ENCODE results near the gene MAML3.

The MAML3 gene

DNA sequence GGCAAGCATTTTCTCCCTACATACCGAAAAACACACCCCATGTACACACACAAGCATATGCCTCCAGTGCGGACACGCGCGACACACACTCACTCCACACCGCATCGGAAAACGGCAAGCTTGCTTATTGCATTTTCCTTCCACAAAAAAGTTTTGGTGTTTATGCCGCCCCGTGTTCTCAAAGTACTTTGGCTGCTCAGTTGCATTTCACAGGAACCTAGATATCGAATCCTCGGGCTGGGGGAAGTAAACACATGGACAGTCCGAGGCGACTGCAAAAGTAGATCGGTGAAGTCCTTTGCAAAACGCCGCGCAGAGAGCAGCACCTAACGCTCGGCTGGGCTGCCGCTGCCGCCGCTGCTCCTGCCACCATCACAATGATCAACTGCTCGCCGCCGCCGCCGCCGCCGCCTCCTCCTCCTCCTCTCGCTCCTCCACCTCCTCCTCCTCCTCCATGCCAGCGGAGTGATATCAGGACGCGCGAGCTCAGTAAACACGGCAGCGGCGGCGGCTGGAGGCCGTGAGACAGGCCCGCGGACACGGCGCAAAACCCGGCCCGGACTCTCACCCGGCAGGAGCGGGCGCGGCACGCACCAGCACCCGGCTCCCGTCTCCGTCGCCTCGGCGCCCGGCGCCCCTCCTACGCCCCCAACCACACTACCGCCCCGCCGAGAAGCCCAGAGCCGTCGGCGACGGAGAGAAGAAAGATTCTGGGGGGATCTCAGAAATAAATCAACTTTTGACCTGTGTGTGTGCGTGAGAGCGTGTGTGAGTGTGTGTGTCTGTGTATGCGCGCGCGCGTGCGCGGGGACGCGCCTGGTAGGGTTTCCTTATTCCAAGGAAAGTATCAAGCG, at the start of gene MAML3:
Gene MAML3, minus strand, starts transcription at position 467 of the 854 bp plus-strand sequence. CDS start 857 bp downstream, outside the sequence.
- DNase-seq (ENCODE audit: low read depth): peak; percentile 80

DNA sequence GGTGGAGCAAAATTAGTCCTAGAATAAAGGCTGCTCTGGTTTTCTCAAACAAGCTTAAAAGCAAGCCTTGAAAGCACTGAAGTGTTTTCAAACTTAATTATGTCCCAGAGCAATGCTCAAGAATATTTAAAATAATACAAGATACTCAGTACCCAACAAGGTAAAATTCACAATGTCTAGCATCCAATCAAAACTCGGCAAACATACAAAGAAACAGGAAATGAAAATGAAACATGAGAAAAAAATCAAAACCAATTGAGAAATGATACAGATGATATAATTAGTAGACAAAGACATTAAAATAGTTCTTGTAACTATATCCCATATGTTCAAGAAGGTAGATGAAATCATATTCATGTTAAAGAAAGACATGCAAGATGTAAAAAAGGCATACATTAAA, 45.0 kb upstream of the MAML3 start:
- no peak for DNase-seq (ENCODE audit: low read depth)

GRCh38 chr4:140195806-140196205, 41.8 kb upstream of the MAML3 start:
- no peak for DNase-seq (ENCODE audit: low read depth)

DNA sequence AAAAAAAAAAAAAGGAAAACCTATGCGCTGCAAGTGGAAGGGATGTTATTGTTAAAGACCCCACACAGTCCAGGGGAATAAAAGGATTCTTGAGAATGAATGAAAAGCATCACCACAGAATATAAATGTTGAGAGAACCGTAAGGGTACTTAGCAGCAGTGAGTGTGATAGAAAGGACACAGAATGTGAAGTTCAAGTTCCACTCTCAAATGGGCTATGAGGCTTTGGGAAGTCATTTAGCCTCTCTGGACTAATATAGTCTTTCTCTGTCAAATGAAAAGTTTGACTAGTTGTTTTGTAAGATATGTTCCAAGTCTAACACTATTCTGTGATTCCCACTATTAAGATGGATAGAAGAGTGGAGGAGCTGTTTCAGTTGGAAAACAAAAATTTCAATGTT, 35.8 kb upstream of the MAML3 start:
- no peak for DNase-seq (ENCODE audit: low read depth)

DNA sequence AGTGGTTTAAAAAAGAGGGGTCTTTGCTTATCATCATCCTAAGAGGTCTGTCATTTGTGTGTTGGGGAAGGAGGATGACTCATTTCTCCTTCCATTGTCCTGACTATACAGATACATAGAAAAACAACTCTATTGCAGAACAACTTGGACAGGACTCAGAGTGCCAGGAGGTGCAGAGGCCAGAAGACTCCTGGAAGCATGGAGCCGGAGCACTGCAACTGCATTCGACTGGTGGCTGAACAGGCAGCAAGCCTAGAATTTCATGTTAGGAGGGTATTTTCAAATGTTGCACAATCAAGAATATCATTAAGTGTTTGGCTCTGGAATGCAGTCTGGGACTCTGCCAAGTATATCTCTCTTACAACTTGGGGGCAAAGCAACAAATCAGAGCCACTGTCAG, 35.0 kb upstream of the MAML3 start:
- DNase-seq (ENCODE audit: low read depth): peak; percentile 36

GRCh38 chr4:140187316-140187695, 33.3 kb upstream of the MAML3 start:
- DNase-seq (ENCODE audit: low read depth): no peak

- no peak for DNase-seq (ENCODE audit: low read depth)
Measured at GRCh38 chr4:140186651-140187315, 32.8 kb upstream of the MAML3 start.

- DNase-seq (ENCODE audit: low read depth): no peak
Measured at GRCh38 chr4:140186082-140186438, 32.1 kb upstream of the MAML3 start.

GRCh38 chr4:140185412-140186081, 31.6 kb upstream of the MAML3 start:
- DNase-seq (ENCODE audit: low read depth): no peak

DNA sequence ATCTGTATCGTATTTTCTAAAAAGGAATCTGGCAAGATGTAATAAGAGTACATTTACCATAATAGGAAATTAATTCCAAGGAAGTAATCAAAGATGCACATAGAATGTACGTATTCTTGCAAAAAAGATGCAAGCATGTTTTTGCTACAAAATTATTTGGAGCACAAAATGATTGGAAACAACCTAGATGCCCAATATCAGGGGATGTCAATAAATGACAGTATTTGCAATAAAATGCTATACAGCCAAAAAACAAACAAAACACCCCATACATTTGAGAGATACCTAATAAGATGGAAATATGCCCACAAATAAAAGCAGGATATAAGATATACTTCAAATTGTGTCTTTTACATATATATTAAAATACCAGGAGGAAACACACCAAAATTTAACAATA, 29.3 kb upstream of the MAML3 start:
- no peak for DNase-seq (ENCODE audit: low read depth)

GRCh38 chr4:140180577-140180976, 26.6 kb upstream of the MAML3 start:
- no peak for DNase-seq (ENCODE audit: low read depth)

DNA sequence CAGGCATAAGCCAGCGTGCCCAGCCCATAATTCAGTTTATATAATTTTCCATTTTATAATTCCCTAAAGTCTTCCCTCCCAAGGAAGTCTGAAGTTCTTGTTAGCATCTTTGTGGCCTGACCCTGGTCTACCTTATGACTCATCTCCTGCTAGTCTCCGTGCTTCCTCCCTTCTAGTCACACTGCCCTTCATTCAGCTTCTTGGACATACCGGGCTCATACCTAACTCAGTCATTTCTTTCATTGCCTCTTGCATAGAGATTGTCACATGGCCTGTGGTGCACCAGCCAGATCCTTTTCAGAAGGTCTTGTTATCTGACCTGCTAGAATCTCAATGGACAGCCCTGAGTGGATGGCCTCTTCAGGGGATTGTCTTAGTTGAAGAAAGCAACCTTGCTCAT, 22.8 kb upstream of the MAML3 start:
- no peak for DNase-seq (ENCODE audit: low read depth)

- no peak for DNase-seq (ENCODE audit: low read depth)
Measured at GRCh38 chr4:140174543-140174942, 20.6 kb upstream of the MAML3 start.

DNA sequence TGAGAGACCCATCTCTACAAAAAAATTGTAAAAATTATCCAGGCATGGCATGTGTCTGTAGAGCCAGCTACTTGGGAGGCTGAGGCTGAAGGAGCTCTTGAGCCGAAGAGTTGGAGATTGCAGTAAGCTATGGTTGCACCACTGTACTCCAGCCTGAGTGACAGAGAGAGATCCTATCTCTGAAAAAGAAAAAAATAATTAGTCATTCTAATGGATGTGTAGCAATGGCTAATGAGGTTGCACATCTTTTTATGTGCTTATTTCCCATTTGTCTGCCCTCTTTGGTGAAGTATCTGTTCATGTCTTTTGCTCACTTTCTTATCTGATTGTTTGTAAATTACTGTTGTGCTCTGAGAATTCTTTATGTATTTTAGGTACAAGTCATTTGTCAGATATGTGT, 19.0 kb upstream of the MAML3 start:
- DNase-seq (ENCODE audit: low read depth): no peak

DNA sequence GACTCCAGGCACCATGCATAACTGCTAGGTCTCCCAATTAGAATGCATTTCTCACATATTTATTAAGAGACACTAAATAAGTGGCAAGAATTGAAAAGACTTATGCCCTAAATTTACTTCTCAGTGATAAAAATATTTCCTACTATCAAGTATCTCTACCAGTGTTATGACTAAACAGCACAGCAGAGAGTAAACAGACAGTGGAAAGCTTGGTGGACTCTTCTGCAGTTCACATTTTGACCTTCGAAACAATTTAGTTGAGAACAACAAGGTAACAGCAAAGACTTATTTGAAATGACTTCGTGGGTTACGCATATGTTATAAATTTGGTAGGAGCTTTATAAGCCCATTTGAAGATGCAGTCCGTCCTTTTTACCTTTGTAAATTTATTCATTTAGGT, 16.3 kb upstream of the MAML3 start:
- DNase-seq (ENCODE audit: low read depth): no peak

DNA sequence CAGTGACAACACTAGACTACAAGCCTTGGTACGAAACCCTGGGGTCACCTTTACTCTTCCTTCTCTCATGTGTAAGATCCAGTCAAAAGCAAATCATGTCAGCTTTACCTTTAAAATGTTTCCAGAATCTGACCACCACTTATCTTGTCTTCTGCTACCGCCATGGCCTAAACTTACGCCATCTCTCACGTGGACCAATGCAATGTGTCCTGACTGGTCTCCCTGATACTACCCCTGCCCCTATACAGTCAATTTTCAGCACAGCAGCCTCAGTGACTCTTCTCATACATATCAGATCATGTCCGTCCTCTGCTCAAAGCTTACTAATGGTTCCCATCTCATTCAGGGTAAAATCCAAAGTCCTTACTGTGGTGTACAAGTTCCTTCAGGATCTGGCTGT, 15.0 kb upstream of the MAML3 start:
- no peak for DNase-seq (ENCODE audit: low read depth)

- DNase-seq (ENCODE audit: low read depth): no peak
Measured at GRCh38 chr4:140168474-140168873, 14.5 kb upstream of the MAML3 start.

DNA sequence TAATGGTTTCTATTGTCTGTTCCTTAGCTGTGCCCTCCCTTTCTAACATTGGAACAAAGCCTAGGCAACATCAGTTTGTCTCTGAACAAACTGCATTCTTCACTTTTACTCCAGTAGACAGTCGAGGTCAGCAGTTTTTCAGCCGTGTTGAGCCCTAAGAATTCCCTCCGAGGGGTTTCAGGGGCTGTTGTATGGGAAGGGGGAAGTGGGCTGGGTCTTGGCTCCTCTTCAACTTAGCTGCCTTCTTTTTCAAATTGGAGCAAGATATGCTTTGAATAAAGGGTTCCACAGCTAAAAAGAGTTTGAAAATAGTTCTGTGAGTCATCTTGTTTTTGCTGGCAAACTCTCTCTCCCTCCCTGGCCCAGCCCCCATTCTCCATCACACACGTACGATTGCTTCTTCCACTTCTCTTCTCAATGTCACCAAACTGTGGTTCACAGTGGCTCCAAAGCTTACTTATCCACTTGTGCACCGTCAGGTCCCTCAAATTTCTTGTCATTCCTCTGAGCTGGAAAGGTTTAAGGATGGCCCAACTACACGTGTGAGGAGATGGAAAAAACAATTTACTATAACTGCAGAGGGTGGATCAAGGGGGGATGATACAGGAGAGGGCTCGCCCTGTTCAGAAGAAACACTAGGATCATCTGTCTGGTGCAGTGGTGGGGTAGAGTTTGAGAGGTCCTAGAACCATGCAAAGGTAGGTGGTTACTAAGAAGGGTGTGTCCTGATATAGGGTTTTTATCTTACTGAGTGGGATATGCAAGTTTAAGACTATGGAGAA, 9.2 kb upstream of the MAML3 start:
- no peak for DNase-seq (ENCODE audit: low read depth)

GRCh38 chr4:140162596-140162995, 8.6 kb upstream of the MAML3 start:
- no peak for DNase-seq (ENCODE audit: low read depth)

- no peak for DNase-seq (ENCODE audit: low read depth)
Measured at GRCh38 chr4:140158365-140159030, 4.5 kb upstream of the MAML3 start.

DNA sequence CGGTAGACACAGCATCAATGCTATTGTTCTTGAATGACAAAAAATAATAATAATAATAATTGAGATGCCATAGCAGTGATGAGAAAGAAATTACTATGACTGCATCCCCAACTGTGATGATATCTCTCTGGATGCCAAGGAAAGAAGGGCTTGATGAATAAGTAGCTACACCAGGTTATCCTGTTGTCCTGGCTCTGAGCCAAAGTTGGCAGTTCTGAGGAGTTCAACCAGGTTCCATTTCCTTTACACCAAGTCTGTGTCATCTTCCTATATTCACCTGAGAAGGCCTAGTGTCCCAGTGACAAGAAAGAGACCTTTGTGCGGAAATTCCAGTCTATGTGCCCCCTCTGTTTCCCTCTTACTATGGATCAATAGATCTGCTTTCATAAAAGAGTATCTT, 3.4 kb upstream of the MAML3 start:
- no peak for DNase-seq (ENCODE audit: low read depth)

All from GM04503 (cell line).